Mucosa of stomach (tissue), 1 donor: ENCODE data around the gene S100A4.

Experiments
- H3K27me3 ChIP-seq: one replicate; pipeline ENCODE4 v1.7.0; 2013; ENCODE audit warnings: mild to moderate bottlenecking, low read length; ENCODE audit not compliant: control insufficient read depth, insufficient read depth
- H3K36me3 ChIP-seq: one replicate; pipeline ENCODE4 v1.7.0; 2013; ENCODE audit warnings: low read length; ENCODE audit not compliant: control insufficient read depth, insufficient read depth
- H3K4me1 ChIP-seq: one replicate; pipeline ENCODE4 v1.7.0; 2013; ENCODE audit warnings: mild to moderate bottlenecking, low read length; ENCODE audit not compliant: control insufficient read depth, insufficient read depth
- H3K4me3 ChIP-seq: one replicate; pipeline ENCODE4 v1.7.0; 2013; ENCODE audit warnings: low read length
- H3K9ac ChIP-seq: one replicate; pipeline ENCODE4 v1.7.0; 2013; ENCODE audit warnings: mild to moderate bottlenecking, low read length, moderate library complexity
- H3K9me3 ChIP-seq: one replicate; pipeline ENCODE4 v1.7.0; 2013; ENCODE audit warnings: mild to moderate bottlenecking, low read length, moderate library complexity; ENCODE audit not compliant: control insufficient read depth
- donor health status: Pancreatic carcinoma.

Gene S100A4

DNA sequence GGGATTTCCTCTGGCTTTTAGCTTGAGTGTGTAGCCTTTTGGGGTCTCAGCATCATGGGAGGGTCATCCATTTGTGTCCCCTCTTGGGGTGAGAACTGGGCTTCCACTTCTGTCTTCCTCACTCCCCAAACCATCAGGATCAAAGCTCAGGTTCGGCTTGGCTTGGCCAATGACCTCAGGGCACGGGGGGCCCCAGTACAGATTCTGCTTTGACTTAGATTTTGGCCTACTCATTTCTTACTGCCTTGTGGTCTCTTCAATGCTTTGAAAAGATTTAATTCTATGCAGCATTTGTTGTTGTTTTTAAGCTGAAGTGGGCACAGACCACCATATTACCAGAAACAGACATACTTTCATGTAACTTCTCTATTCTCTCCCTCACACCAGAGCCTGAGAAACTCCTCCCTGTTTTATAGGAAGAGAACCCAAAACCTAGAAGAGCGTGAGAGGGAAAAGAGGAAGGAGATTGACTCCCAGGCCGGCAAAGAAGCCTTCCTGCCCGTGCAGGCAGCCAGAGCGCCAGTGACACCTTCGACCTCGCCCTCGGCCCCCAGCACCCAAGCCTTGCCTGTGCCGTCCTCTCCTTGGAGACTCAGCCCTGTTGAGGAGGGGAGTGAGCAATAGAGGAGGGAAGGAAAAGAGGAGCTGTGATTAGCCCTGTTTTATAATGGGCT lies 5.4 kb upstream of the S100A4 start:
- peaks cover 48% of the 10 kb centered on the region for H3K4me1 ChIP-seq
- H3K4me3 ChIP-seq: no peak overlapping the region
- H3K9me3 ChIP-seq: no peaks in the 10 kb centered on the region
- no peaks in the 10 kb centered on the region for H3K36me3 ChIP-seq
- H3K9ac ChIP-seq: no peak overlapping the region
- no peaks in the 10 kb centered on the region for H3K27me3 ChIP-seq

GRCh38 chr1:153550398-153550758 lies 4.8 kb upstream of the S100A4 start:
- no peak overlapping the region for H3K9ac ChIP-seq
- no peaks in the 10 kb centered on the region for H3K9me3 ChIP-seq
- no peaks in the 10 kb centered on the region for H3K36me3 ChIP-seq
- H3K27me3 ChIP-seq: no peaks in the 10 kb centered on the region
- no peak overlapping the region for H3K4me3 ChIP-seq
- peaks cover 53% of the 10 kb centered on the region for H3K4me1 ChIP-seq

- no peak overlapping the region for H3K9ac ChIP-seq
Observed at GRCh38 chr1:153549741-153550397, 4.3 kb upstream of the S100A4 start.

DNA sequence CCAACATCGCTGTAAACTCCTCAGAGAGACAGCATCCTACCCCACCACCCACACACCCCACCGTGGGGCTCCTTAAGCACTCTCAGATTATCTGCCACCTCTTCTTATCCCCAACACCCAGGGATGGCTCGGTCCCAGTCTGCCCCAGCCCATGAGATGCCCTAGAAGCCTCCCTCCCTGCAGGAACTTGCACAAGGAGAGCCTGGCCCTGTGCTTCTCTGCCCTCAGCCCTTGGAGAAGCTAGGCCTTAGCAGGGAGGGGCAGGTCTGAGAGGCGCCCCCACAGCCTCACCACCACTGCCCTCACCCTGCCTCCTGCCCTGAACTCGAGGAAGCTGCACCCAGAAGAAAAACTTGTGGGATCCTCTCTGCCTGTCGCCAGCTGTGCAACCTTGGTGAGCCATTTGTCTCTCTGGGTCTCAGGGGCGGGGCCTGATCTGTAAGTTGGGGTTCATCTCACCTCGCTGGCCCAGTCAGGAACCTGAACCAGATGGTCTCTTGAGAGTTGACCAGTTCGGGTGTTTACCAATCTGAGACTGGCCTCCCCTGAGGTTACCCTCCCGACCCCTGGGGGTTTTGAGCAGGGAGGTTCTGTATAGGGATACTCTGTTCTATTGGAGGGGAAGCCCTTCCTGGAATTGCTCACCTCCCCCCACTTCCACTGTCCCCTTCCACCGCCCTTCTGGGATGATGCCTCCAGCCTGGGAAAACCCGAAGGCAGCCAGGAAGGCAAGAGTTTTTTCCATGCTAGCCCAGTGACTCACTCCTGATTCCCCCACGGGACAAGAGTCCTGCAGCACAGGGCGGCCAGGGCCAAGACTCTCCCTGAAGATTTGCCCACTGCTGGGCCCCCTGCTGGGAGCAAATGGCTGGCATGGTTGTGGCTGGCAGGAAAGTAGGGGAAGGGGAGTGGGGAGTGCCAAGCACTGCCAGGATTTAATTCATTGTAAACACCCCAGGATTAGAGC lies 3.4 kb upstream of the S100A4 start, which contains the start of gene S100A3:
TSS of gene S100A3 (minus strand) at position 537 of the 967 bp plus-strand sequence. CDS start 773 bp downstream, outside the sequence.
- no peaks in the 10 kb centered on the region for H3K36me3 ChIP-seq
- H3K9ac ChIP-seq: peak within 1 kb of the TSS; percentile 23
- no peak within 1 kb of the TSS for H3K4me3 ChIP-seq
- no peaks in the 10 kb centered on the region for H3K9me3 ChIP-seq
- H3K27me3 ChIP-seq: no peaks in the 10 kb centered on the region
- H3K4me1 ChIP-seq: peaks cover 65% of the 10 kb centered on the region

More at GRCh38 chr1:153549741-153550397, 4.3 kb upstream of the S100A4 start:
- peaks cover 57% of the 10 kb centered on the region for H3K4me1 ChIP-seq
- H3K4me3 ChIP-seq: no peak overlapping the region
- no peaks in the 10 kb centered on the region for H3K36me3 ChIP-seq
- H3K27me3 ChIP-seq: no peaks in the 10 kb centered on the region
- H3K9me3 ChIP-seq: no peaks in the 10 kb centered on the region

DNA sequence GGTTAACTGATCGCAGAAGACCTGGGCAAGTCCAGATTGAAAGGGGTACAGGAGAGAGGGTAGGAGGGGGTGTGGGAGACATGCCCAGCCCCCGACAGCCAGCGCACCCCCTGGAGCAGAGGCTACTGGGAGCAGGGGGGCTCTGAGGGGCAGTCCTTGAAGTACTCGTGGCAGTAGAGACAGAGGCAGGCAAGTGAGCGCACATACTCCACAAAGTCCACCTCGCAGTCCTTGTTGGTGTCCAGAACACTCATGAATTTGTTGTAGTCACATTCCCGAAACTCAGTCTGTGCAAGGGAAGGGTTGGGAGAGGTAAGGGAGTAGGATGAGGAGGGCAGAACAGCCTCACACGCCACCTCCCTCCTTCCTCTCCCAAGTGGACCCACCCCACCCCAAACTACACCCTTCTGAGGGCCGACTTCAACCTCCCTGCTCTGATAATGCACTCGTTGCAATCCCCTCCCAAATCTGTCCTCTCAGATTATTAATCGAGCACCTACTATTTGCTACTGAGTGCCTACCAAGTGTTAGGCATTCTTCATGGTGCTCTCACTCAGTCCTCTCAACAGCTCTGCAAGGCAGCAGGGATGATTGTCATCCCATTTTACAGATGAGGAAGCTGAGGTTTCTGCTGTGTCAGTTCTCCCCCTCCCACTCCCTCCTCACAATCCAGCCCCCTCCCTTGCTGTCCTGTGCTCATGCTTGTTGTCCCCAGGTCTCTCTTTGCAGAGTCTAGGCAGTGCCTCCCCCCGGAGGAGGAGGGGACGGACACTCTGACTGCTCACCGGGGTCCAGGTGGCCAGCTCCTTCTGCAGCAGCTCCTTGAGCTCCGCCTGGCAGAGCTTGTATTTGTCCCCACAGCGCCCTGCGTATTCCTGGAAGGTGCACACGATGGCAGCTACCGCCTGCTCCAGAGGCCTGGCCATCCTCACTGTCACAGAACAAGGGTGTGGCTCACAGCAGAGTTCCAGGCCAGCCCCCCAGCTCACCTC lies 2.2 kb upstream of the S100A4 start:
- H3K36me3 ChIP-seq: no peaks in the 10 kb centered on the region

DNA sequence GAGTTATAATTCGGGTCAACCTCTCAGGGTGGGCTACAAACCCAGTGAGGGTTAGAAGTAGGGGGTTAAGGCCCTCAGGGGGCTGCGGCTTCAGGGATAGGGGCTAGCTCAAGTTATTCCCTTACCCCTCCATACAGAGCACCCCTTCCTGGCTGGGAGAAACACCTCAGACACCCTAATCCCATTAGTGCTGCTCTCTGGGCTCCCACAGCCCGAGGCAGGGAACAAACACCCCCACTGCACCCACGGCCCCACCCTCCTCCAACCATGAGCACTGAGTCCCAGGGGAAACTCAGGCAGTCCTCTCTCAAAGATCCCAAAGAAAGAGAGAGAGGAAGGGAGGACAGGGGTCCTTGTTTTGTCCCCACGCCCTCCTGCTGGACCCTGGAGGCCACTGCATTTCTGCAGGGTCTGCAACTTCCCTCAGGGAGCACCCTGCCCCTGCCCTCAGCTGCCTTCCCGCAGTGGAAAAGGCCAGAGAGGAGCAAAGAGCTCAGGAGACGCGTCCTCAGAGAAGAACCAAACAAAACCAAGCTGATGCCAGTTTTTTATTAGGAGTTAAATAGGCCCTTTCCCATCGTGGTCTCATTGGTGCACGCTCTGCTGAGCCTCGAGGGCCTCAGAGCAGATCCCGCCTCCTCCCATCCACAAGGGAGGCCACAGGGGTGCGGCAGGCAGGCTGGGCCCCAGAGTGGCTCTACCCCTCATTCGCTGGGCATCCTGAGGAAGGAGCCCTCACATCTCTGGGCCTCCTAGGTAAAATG lies 1.4 kb upstream of the S100A4 start:
- no peak overlapping the region for H3K4me3 ChIP-seq
- no peaks in the 10 kb centered on the region for H3K36me3 ChIP-seq
- H3K4me1 ChIP-seq: peaks cover 77% of the 10 kb centered on the region

More for the DNA sequence above, 2.2 kb upstream of the S100A4 start:
- Histone ChIP-seq H3K9ac (peak overlapping the region; percentile 23), H3K9me3 (no peaks in the 10 kb centered on the region), H3K4me1 (peaks cover 68% of the 10 kb centered on the region), H3K4me3 (no peak overlapping the region), H3K27me3 (no peaks in the 10 kb centered on the region)

GRCh38 chr1:153546371-153546770 lies 765 bp upstream of the S100A4 start:
- Histone ChIP-seq H3K36me3 (no peaks in the 10 kb centered on the region), H3K27me3 (no peaks in the 10 kb centered on the region), H3K9ac (peak overlapping the region; percentile 60), H3K4me1 (peaks cover 83% of the 10 kb centered on the region), H3K4me3 (no peak overlapping the region), H3K9me3 (no peaks in the 10 kb centered on the region)

More for the DNA sequence above, 1.4 kb upstream of the S100A4 start:
- no peaks in the 10 kb centered on the region for H3K9me3 ChIP-seq
- peak overlapping the region; percentile 12 for H3K9ac ChIP-seq
- H3K27me3 ChIP-seq: no peaks in the 10 kb centered on the region

- no peaks in the 10 kb centered on the region for H3K36me3 ChIP-seq
- H3K4me3 ChIP-seq: peak overlapping the region; percentile 25
- H3K9me3 ChIP-seq: no peaks in the 10 kb centered on the region
- H3K9ac ChIP-seq: peak overlapping the region; percentile 60
- peaks cover 98% of the 10 kb centered on the region for H3K4me1 ChIP-seq
- H3K27me3 ChIP-seq: no peaks in the 10 kb centered on the region
Observed at GRCh38 chr1:153544453-153545066, 1.0 kb downstream of the S100A4 start.

GRCh38 chr1:153543736-153544135 lies 1.9 kb downstream of the S100A4 start:
- H3K4me3 ChIP-seq: no peak overlapping the region
- H3K27me3 ChIP-seq: no peaks in the 10 kb centered on the region
- H3K9me3 ChIP-seq: no peaks in the 10 kb centered on the region
- no peaks in the 10 kb centered on the region for H3K36me3 ChIP-seq
- peak overlapping the region; percentile 9 for H3K9ac ChIP-seq
- peaks cover 91% of the 10 kb centered on the region for H3K4me1 ChIP-seq

GRCh38 chr1:153542956-153543711 lies 2.5 kb downstream of the S100A4 start:
- Histone ChIP-seq H3K27me3 (no peaks in the 10 kb centered on the region), H3K9me3 (no peaks in the 10 kb centered on the region), H3K9ac (peak overlapping the region; percentile 9), H3K36me3 (no peaks in the 10 kb centered on the region), H3K4me1 (peaks cover 91% of the 10 kb centered on the region), H3K4me3 (no peak overlapping the region)
